ENCODE data around the gene JAK1. TPM values are rescaled to one million over a fixed set of nuclear protein-coding genes. Genes with fewer than 3 reads are reported as not detected.

The JAK1 gene
- polyA plus RNA-seq, 1 donor from 2014 or later, result 26.8 TPM

- H3K79me2 ChIP-seq (replicated peaks; ENCODE audit: insufficient read depth, low read length), result no peaks in the 10 kb centered on the region
- H4K20me1 ChIP-seq (ENCODE audit: insufficient read depth), result no peaks in the 10 kb centered on the region
- H3K27me3 ChIP-seq (ENCODE audit: insufficient read depth, low read depth, low read length), result no peaks in the 10 kb centered on the region
- no peaks in the 10 kb centered on the region for H3K9me3 ChIP-seq (ENCODE audit: low read length)
- no peak overlapping the region for H2AFZ ChIP-seq (ENCODE audit: low read depth, low read length)
- H3K9me2 ChIP-seq (ENCODE audit: insufficient read depth, low read length), result no peaks in the 10 kb centered on the region
- H3K4me2 ChIP-seq (ENCODE audit: low read length), result no peak overlapping the region
- no peak for TF ChIP-seq CTCF (IDR thresholded peaks at IDR 0.05; ENCODE audit: poor library complexity, severe bottlenecking)
- TF ChIP-seq MXI1 (conservative IDR thresholded peaks at IDR 0.05; ENCODE audit: poor library complexity, severe bottlenecking), result no peak
- TF ChIP-seq POLR2AphosphoS5 (IDR thresholded peaks at IDR 0.05), result no peak
- TF ChIP-seq EZH2 (IDR thresholded peaks at IDR 0.05; ENCODE audit: borderline replicate concordance, insufficient read depth, low read length, poor library complexity, severe bottlenecking), result no peak
- TF ChIP-seq TAF1 (IDR thresholded peaks at IDR 0.05; ENCODE audit: low read depth), result no peak
- TF ChIP-seq REST (IDR thresholded peaks at IDR 0.05; ENCODE audit: borderline replicate concordance), result no peak
- no peak for TF ChIP-seq RAD21 (conservative IDR thresholded peaks at IDR 0.05)
- no peak for TF ChIP-seq EP300 (conservative IDR thresholded peaks at IDR 0.05; ENCODE audit: poor library complexity, severe bottlenecking)
- TF ChIP-seq SMC3 (conservative IDR thresholded peaks at IDR 0.05; ENCODE audit: poor library complexity), result no peak
- no peaks in the 10 kb centered on the region for H3K36me3 ChIP-seq (ENCODE audit: insufficient read depth, low read length)
- no peak overlapping the region for H3K27ac ChIP-seq (ENCODE audit: low read length)
- no peak overlapping the region for H3K4me3 ChIP-seq (ENCODE audit: low read length)
- H3K9ac ChIP-seq (ENCODE audit: low read length), result no peak overlapping the region
- H3F3A ChIP-seq (ENCODE audit: insufficient read depth, low read length, poor library complexity, severe bottlenecking), result no peaks in the 10 kb centered on the region
Measured at GRCh38 chr1:64865105-64865757, 101.1 kb downstream of the JAK1 start.

GRCh38 chr1:64864018-64864940 lies 102.1 kb downstream of the JAK1 start:
- TF ChIP-seq SMC3 (conservative IDR thresholded peaks at IDR 0.05; ENCODE audit: poor library complexity) (no peak), EZH2 (IDR thresholded peaks at IDR 0.05; ENCODE audit: borderline replicate concordance, insufficient read depth, low read length, poor library complexity, severe bottlenecking) (no peak), CTCF (IDR thresholded peaks at IDR 0.05; ENCODE audit: poor library complexity, severe bottlenecking) (no peak), TAF1 (IDR thresholded peaks at IDR 0.05; ENCODE audit: low read depth) (no peak), POLR2AphosphoS5 (IDR thresholded peaks at IDR 0.05) (no peak), REST (IDR thresholded peaks at IDR 0.05; ENCODE audit: borderline replicate concordance) (no peak), EP300 (conservative IDR thresholded peaks at IDR 0.05; ENCODE audit: poor library complexity, severe bottlenecking) (no peak), MXI1 (conservative IDR thresholded peaks at IDR 0.05; ENCODE audit: poor library complexity, severe bottlenecking) (no peak), RAD21 (conservative IDR thresholded peaks at IDR 0.05) (no peak)
- no peaks in the 10 kb centered on the region for H3K9me2 ChIP-seq (ENCODE audit: insufficient read depth, low read length)
- H3K9me3 ChIP-seq (ENCODE audit: low read length), result no peaks in the 10 kb centered on the region
- no peak overlapping the region for H2AFZ ChIP-seq (ENCODE audit: low read depth, low read length)
- H3K9ac ChIP-seq (ENCODE audit: low read length), result no peak overlapping the region
- no peak overlapping the region for H3K4me3 ChIP-seq (ENCODE audit: low read length)
- no peaks in the 10 kb centered on the region for H3K27me3 ChIP-seq (ENCODE audit: insufficient read depth, low read depth, low read length)
- H3K79me2 ChIP-seq (replicated peaks; ENCODE audit: insufficient read depth, low read length), result no peaks in the 10 kb centered on the region
- no peak overlapping the region for H3K4me2 ChIP-seq (ENCODE audit: low read length)
- H4K20me1 ChIP-seq (ENCODE audit: insufficient read depth), result no peaks in the 10 kb centered on the region
- H3K27ac ChIP-seq (ENCODE audit: low read length), result no peak overlapping the region
- H3F3A ChIP-seq (ENCODE audit: insufficient read depth, low read length, poor library complexity, severe bottlenecking), result no peaks in the 10 kb centered on the region
- H3K36me3 ChIP-seq (ENCODE audit: insufficient read depth, low read length), result no peaks in the 10 kb centered on the region
